HepG2 (cell line): Measurements from ENCODE around the gene SNAI3. TPM values are rescaled to one million over a fixed set of nuclear protein-coding genes. Genes with fewer than 3 reads are reported as not detected.

Experiments
- ATAC-seq: fragments of 200-7000 bp; cut with Tn5 transposase; 3 replicates; pipeline ENCODE4 v1.9.1; 2020; ENCODE audit warnings: mild to moderate bottlenecking, moderate library complexity
- BruUV-seq: library from RNA; stranded (reverse); fragments of 400-500 nt; replicated peaks from 2 replicates; lab custom pipeline; 2021; lab: Mats Ljungman, UMichigan
- CTCF ChIA-PET: fragments of 300-600 bp; formaldehyde crosslinking; extraction: SDS; loops from one replicate; lab custom pipeline; 2021; ENCODE audit warnings: low total read pairs, inconsistent platforms, low intra/inter-chr PET ratio; lab: Yijun Ruan, JAX
- POLR2A ChIA-PET: fragments of 350-600 bp; sonication (Branson Sonifier 250); formaldehyde crosslinking; loops from one replicate; lab custom pipeline; 2020; ENCODE audit warnings: antibody characterized with exemption, inconsistent platforms; lab: Yijun Ruan, JAX
- DNase-seq: peaks from one replicate; pipeline ENCODE4 v3.0.0-alpha.2; 2015; ENCODE audit warnings: low spot score
- FAIRE-seq: peaks from 3 replicates; lab custom pipeline; 2011; peaks lifted over from hg19 to GRCh38; lab: Jason Lieb, UNC
- H2AFZ ChIP-seq: one replicate; pipeline ENCODE4 v1.6.1; 2011; ENCODE audit warnings: low read length, inconsistent platforms
- H3K27ac ChIP-seq: fragments of 300-600 bp; 3 replicates; pipeline ENCODE4 v1.8.0; 2011; ENCODE audit warnings: mixed run types, mild to moderate bottlenecking, mixed read lengths, low read length, inconsistent platforms; ENCODE audit not compliant: insufficient read depth; ENCODE audit errors: extremely low read length
- H3K27me3 ChIP-seq, 2 experiments: fragments of 200-600 bp in 1 of 2; 2 replicates in 1 of 2; 3 replicates in 1 of 2; pipeline versions ENCODE4 v1.6.0 to v1.8.0; 2011; ENCODE audit warnings: low read length in 2 of 2, mild to moderate bottlenecking in 2 of 2, moderate library complexity in 2 of 2, inconsistent platforms in 1 of 2; ENCODE audit not compliant: insufficient read depth in 2 of 2, control insufficient read depth in 1 of 2
- H3K36me3 ChIP-seq, 2 experiments: fragments of 200-600 bp in 1 of 2; replicated peaks in 1 of 2; 2 replicates in 1 of 2; 3 replicates in 1 of 2; pipeline versions ENCODE4 v1.5.1 to v1.8.0; 2011; ENCODE audit warnings: low read length in 2 of 2, inconsistent platforms in 1 of 2; ENCODE audit not compliant: insufficient read depth in 2 of 2, control insufficient read depth in 1 of 2
- H3K4me1 ChIP-seq: 2 replicates; pipeline ENCODE4 v1.5.1; 2012; ENCODE audit warnings: low read length, inconsistent platforms; ENCODE audit not compliant: insufficient read depth
- H3K4me2 ChIP-seq: 2 replicates; pipeline ENCODE4 v1.6.0; 2011; ENCODE audit warnings: low read depth, low read length, inconsistent platforms
- H3K4me3 ChIP-seq, 3 experiments: fragments of 200-600 bp in 1 of 3; sonication (generic), shearing (Covaris generic) in 1 of 3; replicated peaks in 1 of 3; 2 replicates each; pipeline ENCODE4 v1.5.1; 2011 to 2016; ENCODE audit warnings: low read length in 3 of 3, inconsistent platforms in 2 of 3, low read depth in 2 of 3, mild to moderate bottlenecking in 2 of 3, control low read depth in 1 of 3, mixed read lengths in 1 of 3; ENCODE audit not compliant: insufficient read depth in 1 of 3
- H3K79me2 ChIP-seq: one replicate; pipeline ENCODE4 v1.6.1; 2011; ENCODE audit warnings: low read length, inconsistent platforms; ENCODE audit not compliant: insufficient read depth
- H3K9ac ChIP-seq: 2 replicates; pipeline ENCODE4 v1.6.0; 2011; ENCODE audit warnings: mild to moderate bottlenecking, low read depth, low read length, inconsistent platforms; ENCODE audit not compliant: insufficient read depth
- H3K9me3 ChIP-seq: 2 replicates; pipeline ENCODE4 v1.5.1; 2012; ENCODE audit warnings: mild to moderate bottlenecking, low read length
- H4K20me1 ChIP-seq: 2 replicates; pipeline ENCODE4 v1.6.0; 2011; ENCODE audit warnings: inconsistent platforms, mild to moderate bottlenecking, low read length, moderate library complexity; ENCODE audit not compliant: insufficient read depth
- AGO2 ChIP-seq: fragments of 200-400 bp; formaldehyde crosslinking; optimal IDR thresholded peaks from 2 replicates; pipeline ENCODE3; 2017; ENCODE audit warnings: mild to moderate bottlenecking, low read depth, low read length, moderate library complexity
- DNMT3B ChIP-seq: conservative IDR thresholded peaks from 2 replicates; pipeline ENCODE4 v1.6.1; 2016; ENCODE audit warnings: missing biosample characterization, control low read depth
- ELF4 ChIP-seq: sonication (generic); formaldehyde crosslinking; IDR thresholded peaks from 2 replicates; pipeline ENCODE4 v1.5.0; 2020; ENCODE audit warnings: missing genetic modification reagents, mild to moderate bottlenecking, moderate library complexity, borderline replicate concordance
- HCFC1 ChIP-seq: fragments of 150-350 bp; IDR thresholded peaks from 2 replicates; pipeline ENCODE4 v1.6.1; 2014; ENCODE audit warnings: low read depth, low read length
- REXO4 ChIP-seq: sonication (generic); formaldehyde crosslinking; IDR thresholded peaks from 2 replicates; pipeline ENCODE4 v1.8.0; 2022; ENCODE audit warnings: missing genetic modification reagents, mild to moderate bottlenecking, borderline replicate concordance
- SNAI1 ChIP-seq: sonication (generic); formaldehyde crosslinking; IDR thresholded peaks from 2 replicates; pipeline ENCODE4 v1.5.0; 2020; ENCODE audit warnings: mild to moderate bottlenecking, missing genetic modification reagents, borderline replicate concordance
- TCF12 ChIP-seq, 2 experiments: fragments of 450-650 bp in 1 of 2; sonication (generic) in 1 of 2; formaldehyde crosslinking in 1 of 2; IDR thresholded peaks; 2 replicates each; pipeline versions ENCODE4 v1.6.1 to v1.8.0; 2017 to 2022; ENCODE audit warnings: antibody characterized with exemption in 1 of 2, mild to moderate bottlenecking in 1 of 2, missing genetic modification reagents in 1 of 2, moderate library complexity in 1 of 2
- THAP11 ChIP-seq: IDR thresholded peaks from 2 replicates; pipeline ENCODE4 v1.6.1; 2016; ENCODE audit warnings: missing biosample characterization, missing genetic modification reagents
- ZNF263 ChIP-seq: sonication (generic); formaldehyde crosslinking; IDR thresholded peaks from 2 replicates; pipeline ENCODE4 v1.4.0; 2020; ENCODE audit warnings: missing genetic modification reagents
- ZNF773 ChIP-seq: sonication (generic); formaldehyde crosslinking; IDR thresholded peaks from 2 replicates; pipeline ENCODE4 v1.4.0; 2020; ENCODE audit warnings: missing genetic modification reagents, borderline replicate concordance
- WGBS: methylation state at CpG from one replicate; pipeline ENCODE4 v1.1.6; 2017; ENCODE audit warnings: low lambda C conversion rate; 5-methylcytosine and 5-hydroxymethylcytosine counted together
- in situ Hi-C: cut with HindIII; loops from 2 replicates; pipeline ENCODE4 v1.10.0; 2017; ENCODE audit warnings: low pct_unique_long_range_greater_than_20kb; ENCODE audit not compliant: extremely low pct_ligation_motif_present
- intact Hi-C: fragments of 100-400 bp; cut with micrococcal nuclease; formaldehyde crosslinking; loops from one replicate; pipeline ENCODE4 v1.10.0; 2022; ENCODE audit not compliant: unreplicated experiment
- polyA plus RNA-seq, 8 experiments: library from polyadenylated mRNA; depleted of rRNA in 3 of 8; stranded (reverse) in 7 of 8; unstranded in 1 of 8; fragments of >200 nt; fragmentation: Illumina TruSeq in 4 of 8; extraction: Trizol in 4 of 8; gene quantifications; 2 replicates each; pipeline versions ENCODE4 v1.2.1 to v1.2.3, GENCODE V29; 2011 to 2016; ENCODE audit warnings: low read depth in 4 of 8, missing spikeins in 1 of 8, mixed read lengths in 1 of 8; ENCODE audit not compliant: insufficient read depth in 1 of 8
- total RNA-seq, 5 experiments: library from RNA; depleted of rRNA; stranded (reverse); fragments of >200 nt; fragmentation: Illumina TruSeq; extraction: Trizol; gene quantifications; 2 replicates each; pipeline ENCODE4 v1.2.3, GENCODE V29; 2016; ENCODE audit warnings: low read depth in 1 of 5
- TF ChIP-seq, protein P1 (sequence below): sonication (generic); formaldehyde crosslinking; IDR thresholded peaks from 2 replicates; pipeline ENCODE4 v1.4.0; 2020; ENCODE audit warnings: missing genetic modification reagents
- TF ChIP-seq, protein P2 (sequence below): sonication (generic); formaldehyde crosslinking; conservative IDR thresholded peaks from 2 replicates; pipeline ENCODE4 v1.4.0; 2020; ENCODE audit warnings: mild to moderate bottlenecking, missing genetic modification reagents, moderate library complexity
- TF ChIP-seq, protein P3 (sequence below): sonication (generic); formaldehyde crosslinking; IDR thresholded peaks from 2 replicates; pipeline ENCODE4 v1.4.0; 2020; ENCODE audit warnings: mild to moderate bottlenecking, missing genetic modification reagents

SNAI3 gene
- total and polyA plus RNA-seq, 2 of the 13 experiments (the other 11 are each of a cell fraction or from before 2014, with no cell fraction given): 0.09 to 0.18 TPM

DNA sequence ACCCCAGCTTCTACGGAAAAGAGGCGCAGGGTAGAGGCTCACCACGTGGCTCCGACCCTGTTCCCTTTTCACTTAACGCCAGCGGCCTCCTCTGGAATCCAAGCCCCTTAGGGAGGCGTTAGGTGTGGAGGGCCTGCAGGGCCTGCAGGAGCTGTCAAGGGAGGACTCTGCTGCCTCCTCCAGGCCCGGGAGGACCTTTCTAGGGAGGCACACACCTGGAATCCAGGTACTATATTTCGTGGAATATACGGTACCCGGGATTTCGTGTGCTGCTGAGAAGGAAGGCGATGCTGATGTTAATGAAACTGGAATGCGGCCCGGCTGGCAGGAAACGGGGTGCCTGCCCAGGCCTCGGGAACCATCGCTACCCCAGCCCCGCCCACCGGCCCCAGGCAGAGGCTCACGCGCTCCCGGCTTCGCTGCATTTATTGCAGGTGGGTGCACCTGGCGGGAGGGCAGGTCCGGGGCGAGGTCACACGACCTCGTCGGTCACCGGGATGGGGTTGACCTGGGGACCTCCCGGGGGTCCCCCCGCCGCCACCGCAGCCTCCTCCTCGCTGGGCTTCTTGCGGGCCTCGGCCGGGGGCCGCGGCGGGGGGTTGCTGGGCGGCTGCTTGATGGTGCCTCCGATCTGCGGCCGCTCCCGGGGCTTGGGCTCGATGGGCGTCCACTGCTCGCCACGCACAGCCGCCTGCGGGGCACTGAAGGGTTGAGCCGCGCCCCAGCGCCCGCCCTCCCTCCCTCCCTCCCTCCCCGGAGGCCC, 43.2 kb downstream of the SNAI3 start:
- DNase-seq (no peak), ATAC-seq (no peak), FAIRE-seq (no peak)
- Histone ChIP-seq H3K4me2 (no peak overlapping the region), H3K36me3 (peaks cover 0 to 5% of the 10 kb centered on the region in 2 experiments; a peak in 2 of 5 replicates), H3K4me3 (no peak overlapping the region), H3K9ac (no peak overlapping the region), H3K27me3 (peaks cover 17 to 31% of the 10 kb centered on the region in 2 experiments; a peak in 4 of 5 replicates), H3K9me3 (no peaks in the 10 kb centered on the region), H2AFZ (no peak overlapping the region), H4K20me1 (peaks cover 10% of the 10 kb centered on the region; the same call in 1 of the 2 replicates), H3K27ac (no peak overlapping the region), H3K79me2 (no peaks in the 10 kb centered on the region), H3K4me1 (peaks cover 28% of the 10 kb centered on the region)
- in situ Hi-C loops (no loop called here), intact Hi-C loops (no loop called here)
- ChIA-PET POLR2A (interaction anchor here (0.6 to 1.1 kb wide), 2 partner anchors 64 to 353 kb away, joined by 3 read pairs; no protein-coding TSS in a partner anchor), CTCF (no interaction called here)
- WGBS: 94% methylated on average over 36 of the region's 58 CpGs
- BruUV-seq: no TSS peak
- no peak for TF ChIP-seq ELF4 (CRISPR knock-in tag)
- no peak for TF ChIP-seq TCF12 (IDR thresholded peaks at IDR 0.05)
- no peak for TF ChIP-seq TCF12 (CRISPR knock-in tag; IDR thresholded peaks at IDR 0.05)
- peak; percentile 75 for TF ChIP-seq AGO2
- TF ChIP-seq THAP11 (CRISPR knock-in tag): no peak
- TF ChIP-seq REXO4 (CRISPR knock-in tag): no peak
- TF ChIP-seq, protein P1, sequence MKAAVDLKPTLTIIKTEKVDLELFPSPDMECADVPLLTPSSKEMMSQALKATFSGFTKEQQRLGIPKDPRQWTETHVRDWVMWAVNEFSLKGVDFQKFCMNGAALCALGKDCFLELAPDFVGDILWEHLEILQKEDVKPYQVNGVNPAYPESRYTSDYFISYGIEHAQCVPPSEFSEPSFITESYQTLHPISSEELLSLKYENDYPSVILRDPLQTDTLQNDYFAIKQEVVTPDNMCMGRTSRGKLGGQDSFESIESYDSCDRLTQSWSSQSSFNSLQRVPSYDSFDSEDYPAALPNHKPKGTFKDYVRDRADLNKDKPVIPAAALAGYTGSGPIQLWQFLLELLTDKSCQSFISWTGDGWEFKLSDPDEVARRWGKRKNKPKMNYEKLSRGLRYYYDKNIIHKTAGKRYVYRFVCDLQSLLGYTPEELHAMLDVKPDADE: no peak
- TF ChIP-seq ZNF773 (CRISPR knock-in tag): no peak
- peak; percentile 95 for TF ChIP-seq ZNF263
- no peak for TF ChIP-seq SNAI1 (CRISPR knock-in tag)
- 0 out of 2 replicates have a peak, but pooled peaks have one; percentile 1 for TF ChIP-seq HCFC1
- TF ChIP-seq, protein P2, sequence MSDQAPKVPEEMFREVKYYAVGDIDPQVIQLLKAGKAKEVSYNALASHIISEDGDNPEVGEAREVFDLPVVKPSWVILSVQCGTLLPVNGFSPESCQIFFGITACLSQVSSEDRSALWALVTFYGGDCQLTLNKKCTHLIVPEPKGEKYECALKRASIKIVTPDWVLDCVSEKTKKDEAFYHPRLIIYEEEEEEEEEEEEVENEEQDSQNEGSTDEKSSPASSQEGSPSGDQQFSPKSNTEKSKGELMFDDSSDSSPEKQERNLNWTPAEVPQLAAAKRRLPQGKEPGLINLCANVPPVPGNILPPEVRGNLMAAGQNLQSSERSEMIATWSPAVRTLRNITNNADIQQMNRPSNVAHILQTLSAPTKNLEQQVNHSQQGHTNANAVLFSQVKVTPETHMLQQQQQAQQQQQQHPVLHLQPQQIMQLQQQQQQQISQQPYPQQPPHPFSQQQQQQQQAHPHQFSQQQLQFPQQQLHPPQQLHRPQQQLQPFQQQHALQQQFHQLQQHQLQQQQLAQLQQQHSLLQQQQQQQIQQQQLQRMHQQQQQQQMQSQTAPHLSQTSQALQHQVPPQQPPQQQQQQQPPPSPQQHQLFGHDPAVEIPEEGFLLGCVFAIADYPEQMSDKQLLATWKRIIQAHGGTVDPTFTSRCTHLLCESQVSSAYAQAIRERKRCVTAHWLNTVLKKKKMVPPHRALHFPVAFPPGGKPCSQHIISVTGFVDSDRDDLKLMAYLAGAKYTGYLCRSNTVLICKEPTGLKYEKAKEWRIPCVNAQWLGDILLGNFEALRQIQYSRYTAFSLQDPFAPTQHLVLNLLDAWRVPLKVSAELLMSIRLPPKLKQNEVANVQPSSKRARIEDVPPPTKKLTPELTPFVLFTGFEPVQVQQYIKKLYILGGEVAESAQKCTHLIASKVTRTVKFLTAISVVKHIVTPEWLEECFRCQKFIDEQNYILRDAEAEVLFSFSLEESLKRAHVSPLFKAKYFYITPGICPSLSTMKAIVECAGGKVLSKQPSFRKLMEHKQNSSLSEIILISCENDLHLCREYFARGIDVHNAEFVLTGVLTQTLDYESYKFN (CRISPR knock-in tag): 0 out of 2 replicates have a peak, but pooled peaks have one; percentile 0
- no peak for TF ChIP-seq DNMT3B
- TF ChIP-seq, protein P3, sequence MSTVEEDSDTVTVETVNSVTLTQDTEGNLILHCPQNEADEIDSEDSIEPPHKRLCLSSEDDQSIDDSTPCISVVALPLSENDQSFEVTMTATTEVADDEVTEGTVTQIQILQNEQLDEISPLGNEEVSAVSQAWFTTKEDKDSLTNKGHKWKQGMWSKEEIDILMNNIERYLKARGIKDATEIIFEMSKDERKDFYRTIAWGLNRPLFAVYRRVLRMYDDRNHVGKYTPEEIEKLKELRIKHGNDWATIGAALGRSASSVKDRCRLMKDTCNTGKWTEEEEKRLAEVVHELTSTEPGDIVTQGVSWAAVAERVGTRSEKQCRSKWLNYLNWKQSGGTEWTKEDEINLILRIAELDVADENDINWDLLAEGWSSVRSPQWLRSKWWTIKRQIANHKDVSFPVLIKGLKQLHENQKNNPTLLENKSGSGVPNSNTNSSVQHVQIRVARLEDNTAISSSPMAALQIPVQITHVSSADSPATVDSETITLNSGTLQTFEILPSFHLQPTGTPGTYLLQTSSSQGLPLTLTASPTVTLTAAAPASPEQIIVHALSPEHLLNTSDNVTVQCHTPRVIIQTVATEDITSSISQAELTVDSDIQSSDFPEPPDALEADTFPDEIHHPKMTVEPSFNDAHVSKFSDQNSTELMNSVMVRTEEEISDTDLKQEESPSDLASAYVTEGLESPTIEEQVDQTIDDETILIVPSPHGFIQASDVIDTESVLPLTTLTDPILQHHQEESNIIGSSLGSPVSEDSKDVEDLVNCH: no peak
